OCI-LY3 (cell line): ENCODE measurements around the gene TEX22.

ENCODE experiments used
- EZH2phosphoT487 ChIP-seq: fragments of 200-600 bp; shearing (Covaris generic); IDR thresholded peaks from 2 replicates; pipeline ENCODE4 v1.6.1; 2018; ENCODE audit warnings: antibody characterized with exemption, mixed run types, low read depth
- TF ChIP-seq, protein P1 (sequence below): fragments of 200-600, 300-600 bp; sonication (generic); IDR thresholded peaks from 2 replicates; pipeline ENCODE4 v1.5.1; 2014; ENCODE audit warnings: antibody characterized with exemption, low read length, low read depth

DNA sequence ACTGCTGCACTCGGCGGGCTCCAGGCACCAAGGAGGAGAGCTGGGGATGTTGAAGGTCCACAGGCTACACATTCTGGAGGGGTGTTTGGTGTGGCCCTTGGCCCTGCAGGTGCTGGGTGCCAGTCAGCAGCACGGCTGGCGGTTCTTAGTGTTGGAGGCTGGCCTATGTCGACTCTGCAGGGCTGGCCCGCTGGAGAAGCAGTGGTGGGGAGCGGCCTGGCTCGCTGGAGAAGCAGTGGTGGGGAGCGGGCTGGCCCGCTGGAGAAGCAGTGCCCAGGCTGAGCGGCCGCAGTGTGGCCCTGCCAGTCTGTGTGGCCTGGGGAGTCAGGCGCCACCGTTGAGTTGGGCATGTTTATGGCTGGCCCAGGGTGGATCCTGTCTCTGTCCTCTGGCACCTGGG is 48.6 kb downstream of the TEX22 start:
- TF ChIP-seq, protein P1, sequence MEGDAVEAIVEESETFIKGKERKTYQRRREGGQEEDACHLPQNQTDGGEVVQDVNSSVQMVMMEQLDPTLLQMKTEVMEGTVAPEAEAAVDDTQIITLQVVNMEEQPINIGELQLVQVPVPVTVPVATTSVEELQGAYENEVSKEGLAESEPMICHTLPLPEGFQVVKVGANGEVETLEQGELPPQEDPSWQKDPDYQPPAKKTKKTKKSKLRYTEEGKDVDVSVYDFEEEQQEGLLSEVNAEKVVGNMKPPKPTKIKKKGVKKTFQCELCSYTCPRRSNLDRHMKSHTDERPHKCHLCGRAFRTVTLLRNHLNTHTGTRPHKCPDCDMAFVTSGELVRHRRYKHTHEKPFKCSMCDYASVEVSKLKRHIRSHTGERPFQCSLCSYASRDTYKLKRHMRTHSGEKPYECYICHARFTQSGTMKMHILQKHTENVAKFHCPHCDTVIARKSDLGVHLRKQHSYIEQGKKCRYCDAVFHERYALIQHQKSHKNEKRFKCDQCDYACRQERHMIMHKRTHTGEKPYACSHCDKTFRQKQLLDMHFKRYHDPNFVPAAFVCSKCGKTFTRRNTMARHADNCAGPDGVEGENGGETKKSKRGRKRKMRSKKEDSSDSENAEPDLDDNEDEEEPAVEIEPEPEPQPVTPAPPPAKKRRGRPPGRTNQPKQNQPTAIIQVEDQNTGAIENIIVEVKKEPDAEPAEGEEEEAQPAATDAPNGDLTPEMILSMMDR: no peak
- no peak for TF ChIP-seq EZH2phosphoT487
